ENCODE measurements around the gene ARID1B.

The ARID1B gene

DNA sequence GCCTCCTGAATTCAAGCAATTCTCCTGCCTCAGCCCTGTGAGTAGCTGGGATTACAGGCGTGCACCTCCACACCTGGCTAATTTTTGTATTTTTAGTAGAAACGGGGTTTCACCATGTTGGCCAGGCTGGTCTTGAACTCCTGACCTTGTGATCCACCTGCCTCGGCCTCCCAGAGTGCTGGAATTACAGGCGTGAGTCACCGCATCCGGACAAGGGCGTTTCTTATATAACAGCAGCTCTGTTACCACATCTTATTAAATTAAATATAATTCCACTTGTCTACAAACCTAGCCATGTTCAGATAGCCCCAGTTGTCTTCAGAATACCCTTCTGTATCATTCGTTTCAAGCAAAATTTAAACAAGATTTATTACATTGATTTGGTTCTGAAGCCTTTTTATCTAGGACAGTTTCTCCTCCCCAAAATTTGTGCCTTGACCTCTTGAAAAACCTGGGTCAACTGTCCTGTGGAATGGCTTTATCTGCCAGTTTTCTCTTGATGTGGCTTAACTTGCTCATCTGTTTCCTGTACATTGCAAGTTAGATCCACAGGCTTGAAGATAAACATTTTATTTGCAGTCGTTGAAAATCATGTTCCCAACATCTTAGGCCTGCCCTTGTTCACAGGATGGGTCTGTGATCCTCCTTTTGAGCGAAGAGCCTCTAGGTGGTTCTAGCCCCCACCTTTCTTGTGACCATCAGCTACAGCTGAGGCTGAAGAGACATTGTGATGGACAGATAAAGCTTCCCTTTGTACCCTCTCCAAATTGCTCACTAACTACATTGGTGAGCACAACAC, 132.2 kb downstream of the ARID1B start:
- H3K27ac ChIP-seq: no peak overlapping the region
- TF ChIP-seq ZFX (IDR thresholded peaks at IDR 0.05): no peak
- TF ChIP-seq, protein P1, sequence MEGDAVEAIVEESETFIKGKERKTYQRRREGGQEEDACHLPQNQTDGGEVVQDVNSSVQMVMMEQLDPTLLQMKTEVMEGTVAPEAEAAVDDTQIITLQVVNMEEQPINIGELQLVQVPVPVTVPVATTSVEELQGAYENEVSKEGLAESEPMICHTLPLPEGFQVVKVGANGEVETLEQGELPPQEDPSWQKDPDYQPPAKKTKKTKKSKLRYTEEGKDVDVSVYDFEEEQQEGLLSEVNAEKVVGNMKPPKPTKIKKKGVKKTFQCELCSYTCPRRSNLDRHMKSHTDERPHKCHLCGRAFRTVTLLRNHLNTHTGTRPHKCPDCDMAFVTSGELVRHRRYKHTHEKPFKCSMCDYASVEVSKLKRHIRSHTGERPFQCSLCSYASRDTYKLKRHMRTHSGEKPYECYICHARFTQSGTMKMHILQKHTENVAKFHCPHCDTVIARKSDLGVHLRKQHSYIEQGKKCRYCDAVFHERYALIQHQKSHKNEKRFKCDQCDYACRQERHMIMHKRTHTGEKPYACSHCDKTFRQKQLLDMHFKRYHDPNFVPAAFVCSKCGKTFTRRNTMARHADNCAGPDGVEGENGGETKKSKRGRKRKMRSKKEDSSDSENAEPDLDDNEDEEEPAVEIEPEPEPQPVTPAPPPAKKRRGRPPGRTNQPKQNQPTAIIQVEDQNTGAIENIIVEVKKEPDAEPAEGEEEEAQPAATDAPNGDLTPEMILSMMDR (conservative IDR thresholded peaks at IDR 0.05): no peak

DNA sequence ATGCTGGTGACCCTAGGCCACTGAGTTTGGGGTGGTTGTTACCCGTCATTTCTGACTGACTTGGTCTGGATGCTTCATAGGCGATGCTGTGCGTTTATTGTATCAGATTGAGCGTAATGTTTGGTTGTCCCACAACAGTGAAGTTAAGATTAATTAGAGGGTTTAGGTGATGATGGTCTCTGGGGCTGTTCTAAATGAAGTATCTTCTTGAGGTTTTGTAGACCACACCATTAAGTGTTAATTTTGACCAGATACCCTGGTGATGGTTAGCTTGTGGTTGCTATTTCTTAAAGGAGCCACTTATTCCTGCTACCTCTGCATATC, 132.8 kb downstream of the ARID1B start:
- no peak overlapping the region for H3K27ac ChIP-seq
- no peak for TF ChIP-seq ZFX (IDR thresholded peaks at IDR 0.05)
- TF ChIP-seq, protein P1 (conservative IDR thresholded peaks at IDR 0.05): no peak

GRCh38 chr6:156910938-156911337, 133.8 kb downstream of the ARID1B start:
- H3K27ac ChIP-seq: no peak overlapping the region
- TF ChIP-seq ZFX (IDR thresholded peaks at IDR 0.05): no peak

GRCh38 chr6:156911581-156911980, 134.4 kb downstream of the ARID1B start:
- H3K27ac ChIP-seq: no peak overlapping the region
- TF ChIP-seq, protein P1 (conservative IDR thresholded peaks at IDR 0.05): no peak
- TF ChIP-seq ZFX (IDR thresholded peaks at IDR 0.05): no peak

DNA sequence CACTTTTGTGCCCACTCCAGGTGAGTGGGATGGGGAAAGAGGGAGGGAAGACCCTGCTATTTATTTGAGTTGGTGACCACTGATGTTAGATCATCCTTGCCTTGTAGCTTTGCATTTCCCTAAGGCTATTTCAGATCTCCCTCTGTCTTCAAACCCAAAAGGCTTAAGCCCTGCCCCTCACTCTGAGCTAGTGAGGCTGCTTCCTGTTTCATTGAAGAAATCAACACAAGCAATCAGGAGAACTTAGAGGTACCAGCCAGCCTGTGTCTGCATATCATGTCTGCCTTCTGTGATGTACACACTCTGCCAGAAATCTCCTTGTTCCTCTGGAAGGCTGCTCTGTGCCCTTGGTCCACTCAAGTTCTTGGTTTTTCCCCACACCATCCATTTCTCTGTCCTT, 135.3 kb downstream of the ARID1B start:
- TF ChIP-seq, protein P1 (conservative IDR thresholded peaks at IDR 0.05): no peak
- TF ChIP-seq ZFX (IDR thresholded peaks at IDR 0.05): no peak
- H3K27ac ChIP-seq: no peak overlapping the region

DNA sequence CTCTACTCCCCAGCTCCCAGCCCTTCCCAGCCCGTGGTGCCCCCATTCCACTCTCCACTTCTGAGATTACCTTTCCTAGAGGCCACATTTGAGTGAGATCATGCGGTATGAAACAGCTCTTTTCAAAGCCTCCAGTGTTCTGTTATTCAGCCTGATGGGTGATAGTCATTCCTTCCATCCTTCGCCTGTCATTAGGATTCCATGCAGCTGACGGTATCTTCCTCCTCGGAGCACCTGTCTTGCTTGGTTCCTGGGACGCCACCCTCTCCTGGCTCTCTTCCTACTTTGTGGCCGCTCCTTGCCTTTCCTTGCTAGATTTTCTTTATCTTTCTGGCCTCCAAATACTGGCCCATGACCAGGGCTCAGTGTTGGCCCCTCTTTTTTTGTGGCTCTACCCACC, 137.0 kb downstream of the ARID1B start:
- no peak overlapping the region for H3K27ac ChIP-seq
- TF ChIP-seq, protein P1 (conservative IDR thresholded peaks at IDR 0.05): no peak
- TF ChIP-seq ZFX (IDR thresholded peaks at IDR 0.05): no peak

DNA sequence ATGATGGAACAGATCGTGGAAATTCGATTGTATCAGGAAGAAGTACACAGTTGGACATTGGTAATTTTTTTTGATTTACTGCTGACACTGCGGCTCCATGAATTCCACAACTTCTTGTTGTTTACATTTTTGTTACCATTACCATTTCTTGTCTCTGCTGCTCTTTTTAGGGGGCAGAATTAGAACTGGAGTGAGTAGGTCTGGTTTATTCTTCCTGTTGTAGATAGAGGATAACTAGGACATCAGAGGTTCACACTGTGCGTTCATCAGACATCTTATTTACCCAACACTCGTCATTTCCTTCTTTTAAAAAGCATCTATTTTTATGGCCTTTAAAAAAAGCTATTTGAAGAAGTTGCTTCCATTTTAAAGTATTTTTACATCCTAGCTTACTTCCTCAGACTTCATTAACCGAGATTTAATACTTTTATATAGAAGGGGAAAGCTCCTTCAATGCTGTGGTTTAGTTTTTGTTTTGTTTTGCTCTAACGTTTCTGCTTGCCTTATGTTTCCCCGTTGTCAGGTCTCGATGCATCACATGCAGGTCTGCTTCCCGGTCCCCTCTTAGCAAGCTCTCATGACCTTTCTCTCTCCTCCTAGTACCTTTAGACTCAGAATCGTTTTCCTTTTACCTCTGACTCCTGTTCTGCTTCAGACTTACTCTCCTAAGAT, 139.1 kb downstream of the ARID1B start:
- no peak overlapping the region for H3K27ac ChIP-seq
- TF ChIP-seq, protein P1 (conservative IDR thresholded peaks at IDR 0.05): no peak
- TF ChIP-seq ZFX (IDR thresholded peaks at IDR 0.05): no peak
